Right atrium auricular region (tissue), 2 donors: ENCODE measurements around the gene EFNA3. TPM values are rescaled to one million over a fixed set of nuclear protein-coding genes. Genes with fewer than 3 reads are reported as not detected.
"Not testable (repeated sequence)": the region's sequence is repeated elsewhere in the genome, so short reads cannot be mapped to it uniquely, and the experiment has no call there.

Experiments
- DNase-seq: peaks from one replicate; pipeline ENCODE4 v3.0.0-alpha.2; 2019; ENCODE audit warnings: low spot score
- H3K27ac ChIP-seq, 2 donors: fragments of 200-600 bp; sonication (generic); 1 replicate in 1 of 2; 2 replicates in 1 of 2; pipeline ENCODE4 v1.5.1; 2016 to 2019
- H3K27me3 ChIP-seq, 2 donors: fragments of 200-600 bp; sonication (generic); one replicate each; pipeline versions ENCODE4 v1.5.1 to v1.6.0; 2017 to 2019
- H3K36me3 ChIP-seq: fragments of 200-600 bp; sonication (generic); one replicate; pipeline ENCODE4 v1.5.1; 2016
- H3K4me1 ChIP-seq, 2 donors: fragments of 200-600 bp; sonication (generic); one replicate each; pipeline versions ENCODE4 v1.5.1 to v1.6.0; 2017 to 2019
- H3K4me3 ChIP-seq, 2 donors: fragments of 200-600 bp; sonication (generic); 1 replicate in 1 of 2; 2 replicates in 1 of 2; pipeline ENCODE4 v1.5.1; 2017 to 2019; ENCODE audit warnings: mild to moderate bottlenecking in 1 of 2, moderate library complexity in 1 of 2
- H3K9me3 ChIP-seq, 2 donors: fragments of 200-600 bp; sonication (generic); one replicate each; pipeline ENCODE4 v1.5.1; 2019
- CTCF ChIP-seq, 2 donors: fragments of 200-600 bp; sonication (generic); IDR thresholded peaks; one replicate each; pipeline ENCODE4 v1.5.1; 2019; ENCODE audit warnings: antibody characterized with exemption in 2 of 2
- total RNA-seq, 2 donors: library from RNA; depleted of rRNA; stranded (reverse); fragments of >200 nt; gene quantifications; one replicate each; pipeline ENCODE4 v1.1.0, GENCODE V29; 2016

EFNA3 gene
- total RNA-seq, 2 donors from 2014 or later: 3.2 TPM; not detected in 1

- DNase-seq: no peak
- H3K27me3 ChIP-seq: no peaks in the 10 kb centered on the region
- no peaks in the 10 kb centered on the region for H3K4me1 ChIP-seq
- TF ChIP-seq CTCF (IDR thresholded peaks at IDR 0.05): no peak
- no peaks in the 10 kb centered on the region for H3K9me3 ChIP-seq
- H3K4me3 ChIP-seq: no peak overlapping the region
- no peak overlapping the region for H3K27ac ChIP-seq
- no peaks in the 10 kb centered on the region for H3K36me3 ChIP-seq
These were observed 32.2 kb downstream of the EFNA3 start for GRCh38 chr1:155110826-155111225.

GRCh38 chr1:155113450-155113980 is 34.9 kb downstream of the EFNA3 start:
- H3K9me3 ChIP-seq: no peaks in the 10 kb centered on the region
- no peak overlapping the region for H3K4me3 ChIP-seq
- no peaks in the 10 kb centered on the region for H3K4me1 ChIP-seq
- no peaks in the 10 kb centered on the region for H3K27me3 ChIP-seq
- no peak for TF ChIP-seq CTCF (IDR thresholded peaks at IDR 0.05)
- no peak for DNase-seq
- no peaks in the 10 kb centered on the region for H3K36me3 ChIP-seq
- H3K27ac ChIP-seq: no peak overlapping the region

- Histone ChIP-seq H3K27me3 (no peaks in the 10 kb centered on the region), H3K9me3 (no peaks in the 10 kb centered on the region), H3K4me3 (no peak overlapping the region), H3K4me1 (no peaks in the 10 kb centered on the region), H3K36me3 (no peaks in the 10 kb centered on the region), H3K27ac (no peak overlapping the region)
- no peak for DNase-seq
- TF ChIP-seq CTCF (IDR thresholded peaks at IDR 0.05): no peak
These were observed 37.6 kb downstream of the EFNA3 start for GRCh38 chr1:155116113-155116764.

- TF ChIP-seq CTCF (IDR thresholded peaks at IDR 0.05): no peak
- H3K4me3 ChIP-seq: no peak overlapping the region
- no peaks in the 10 kb centered on the region for H3K9me3 ChIP-seq
- H3K27ac ChIP-seq: no peak overlapping the region
- no peaks in the 10 kb centered on the region for H3K4me1 ChIP-seq
- no peaks in the 10 kb centered on the region for H3K36me3 ChIP-seq
- no peak for DNase-seq
- no peaks in the 10 kb centered on the region for H3K27me3 ChIP-seq
These were observed 39.0 kb downstream of the EFNA3 start for GRCh38 chr1:155117610-155118009.

- H3K36me3 ChIP-seq: not testable (repeated sequence)
These were observed 39.5 kb downstream of the EFNA3 start for GRCh38 chr1:155118090-155118489.

GRCh38 chr1:155120253-155120652 is 41.6 kb downstream of the EFNA3 start:
- Histone ChIP-seq H3K36me3 (no peaks in the 10 kb centered on the region), H3K4me1 (peaks cover 0 to 6% of the 10 kb centered on the region in 2 donors), H3K9me3 (no peaks in the 10 kb centered on the region), H3K27me3 (no peaks in the 10 kb centered on the region), H3K27ac (no peak overlapping the region), H3K4me3 (no peak overlapping the region)
- TF ChIP-seq CTCF (IDR thresholded peaks at IDR 0.05): no peak
- no peak for DNase-seq

More at GRCh38 chr1:155118090-155118489, 39.5 kb downstream of the EFNA3 start:
- H3K4me1 ChIP-seq, H3K27ac ChIP-seq, DNase-seq, H3K27me3 ChIP-seq, H3K9me3 ChIP-seq, H3K4me3 ChIP-seq: not testable (repeated sequence)
